Central memory CD8-positive, alpha-beta T cell (primary cell): ENCODE data around the gene MBD3L3.

Source experiments
- ATAC-seq: fragments of 150-1000 bp; cut with Tn5 transposase; replicated peaks from 2 replicates; pipeline ENCODE4 v1.10.0; 2022; ENCODE audit warnings: mild to moderate bottlenecking, moderate FRiP score, moderate number of reproducible peaks; ENCODE audit not compliant: poor library complexity, severe bottlenecking; ENCODE audit errors: extremely low read depth
- DNase-seq, 2 donors: peaks; one replicate each; pipeline ENCODE4 v3.0.0; 2021; ENCODE audit warnings: low spot score in 2 of 2
- H3K27ac Mint-ChIP-seq: one replicate; pipeline ENCODE4 v1.8.0; 2022; ENCODE audit warnings: low read depth, mild to moderate bottlenecking, moderate library complexity, mixed read lengths
- H3K27me3 Mint-ChIP-seq: one replicate; pipeline ENCODE4 v1.8.0; 2022; ENCODE audit warnings: mixed read lengths
- H3K36me3 Mint-ChIP-seq: one replicate; pipeline ENCODE4 v1.8.0; 2022; ENCODE audit warnings: mild to moderate bottlenecking, moderate library complexity, mixed read lengths; ENCODE audit not compliant: insufficient read depth
- H3K4me1 Mint-ChIP-seq: one replicate; pipeline ENCODE4 v1.8.0; 2022; ENCODE audit warnings: mixed read lengths
- H3K4me3 Mint-ChIP-seq: one replicate; pipeline ENCODE4 v1.8.0; 2022; ENCODE audit warnings: mild to moderate bottlenecking, moderate library complexity, mixed read lengths
- H3K9me3 Mint-ChIP-seq: one replicate; pipeline ENCODE4 v1.8.0; 2022; ENCODE audit warnings: mixed read lengths

MBD3L3 gene

GRCh38 chr19:7007859-7008258 is 50.6 kb downstream of the MBD3L3 start:
- H3K9me3 Mint-ChIP-seq: no peaks in the 10 kb centered on the region
- DNase-seq (no peak), ATAC-seq (no peak)
- no peak overlapping the region for H3K27ac Mint-ChIP-seq
- no peak overlapping the region for H3K4me3 Mint-ChIP-seq
- peaks cover 2% of the 10 kb centered on the region for H3K36me3 Mint-ChIP-seq
- H3K27me3 Mint-ChIP-seq: no peaks in the 10 kb centered on the region
- H3K4me1 Mint-ChIP-seq: peaks cover 34% of the 10 kb centered on the region
